ENCODE measurements around the gene PRKAG1. TPM values are rescaled to one million over a fixed set of nuclear protein-coding genes. Genes with fewer than 3 reads are reported as not detected.

Gene PRKAG1
- total and polyA plus RNA-seq, 2 donors from 2014 or later, result 57.1 to 58.4 TPM

DNA sequence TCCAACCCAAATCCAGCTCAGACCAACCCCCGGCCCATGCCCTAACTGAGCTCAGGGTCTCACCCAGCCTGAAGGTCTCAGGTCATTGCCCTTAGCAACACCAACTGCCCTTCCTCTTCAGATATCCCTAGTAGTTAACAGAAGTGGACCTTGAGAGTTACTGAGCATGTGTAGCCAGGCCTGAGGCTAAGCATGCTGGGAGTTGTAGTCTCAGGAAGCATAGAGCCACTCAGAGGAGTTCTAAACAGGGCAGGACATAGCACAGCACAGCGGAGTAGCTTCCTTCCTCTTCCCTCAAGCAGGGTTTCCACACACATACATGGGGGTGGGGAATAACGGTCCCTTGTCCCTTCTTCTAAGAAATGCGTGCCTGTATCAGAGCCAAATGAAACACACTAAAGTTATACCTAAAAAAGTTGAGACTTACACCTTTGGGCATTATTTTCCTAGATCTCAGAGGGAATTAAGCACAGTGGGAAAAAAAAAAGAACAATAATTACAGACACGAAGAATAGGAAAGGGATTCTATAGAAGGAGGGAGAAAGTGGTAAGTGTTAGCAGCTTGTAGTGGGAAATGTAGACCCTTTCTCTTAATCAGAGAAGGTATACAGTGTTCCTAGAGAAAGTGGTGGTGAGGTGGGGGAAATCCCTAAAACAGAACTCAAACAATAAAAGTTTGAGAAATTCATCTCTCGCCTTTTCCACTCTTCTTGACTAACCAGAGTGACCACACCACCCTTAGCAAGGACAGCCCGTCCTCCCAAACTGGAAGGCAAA is 37.6 kb upstream of the PRKAG1 start:
- no peak for FAIRE-seq
- Histone ChIP-seq H3K4me1 (ENCODE audit: control insufficient read depth in 2 of 3, insufficient read depth in 2 of 3, low read depth in 1 of 3, low read length in 3 of 3) (peaks cover 3 to 37% (median 28%) of the 10 kb centered on the region in 3 donors), H3K27ac (ENCODE audit: low read depth in 2 of 2, low read length in 2 of 2) (no peak overlapping the region), H3K36me3 (ENCODE audit: control insufficient read depth in 2 of 3, insufficient read depth in 3 of 3, low read length in 3 of 3) (peaks cover 0 to 26% (median 23%) of the 10 kb centered on the region in 3 donors), H3K9me3 (ENCODE audit: control insufficient read depth in 2 of 3, insufficient read depth in 1 of 3, low read length in 3 of 3) (no peaks in the 10 kb centered on the region), H3K4me3 (ENCODE audit: low read length in 3 of 3) (peak overlapping the region in 1 of 3 donors; percentile 96), H3K27me3 (ENCODE audit: control insufficient read depth, insufficient read depth, low read length) (no peaks in the 10 kb centered on the region), H3K9ac (ENCODE audit: low read length in 3 of 3) (peak overlapping the region in 1 of 3 donors; percentile 27)
- intact Hi-C loops (cut with DNase I), result no loop called here
- DNase-seq, result peak in 4 of 5 donors; percentile 43 to 77 (median 49)
- TF ChIP-seq, protein P1, sequence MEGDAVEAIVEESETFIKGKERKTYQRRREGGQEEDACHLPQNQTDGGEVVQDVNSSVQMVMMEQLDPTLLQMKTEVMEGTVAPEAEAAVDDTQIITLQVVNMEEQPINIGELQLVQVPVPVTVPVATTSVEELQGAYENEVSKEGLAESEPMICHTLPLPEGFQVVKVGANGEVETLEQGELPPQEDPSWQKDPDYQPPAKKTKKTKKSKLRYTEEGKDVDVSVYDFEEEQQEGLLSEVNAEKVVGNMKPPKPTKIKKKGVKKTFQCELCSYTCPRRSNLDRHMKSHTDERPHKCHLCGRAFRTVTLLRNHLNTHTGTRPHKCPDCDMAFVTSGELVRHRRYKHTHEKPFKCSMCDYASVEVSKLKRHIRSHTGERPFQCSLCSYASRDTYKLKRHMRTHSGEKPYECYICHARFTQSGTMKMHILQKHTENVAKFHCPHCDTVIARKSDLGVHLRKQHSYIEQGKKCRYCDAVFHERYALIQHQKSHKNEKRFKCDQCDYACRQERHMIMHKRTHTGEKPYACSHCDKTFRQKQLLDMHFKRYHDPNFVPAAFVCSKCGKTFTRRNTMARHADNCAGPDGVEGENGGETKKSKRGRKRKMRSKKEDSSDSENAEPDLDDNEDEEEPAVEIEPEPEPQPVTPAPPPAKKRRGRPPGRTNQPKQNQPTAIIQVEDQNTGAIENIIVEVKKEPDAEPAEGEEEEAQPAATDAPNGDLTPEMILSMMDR (IDR thresholded peaks at IDR 0.05; ENCODE audit: borderline replicate concordance, extremely low read depth, insufficient read depth), result no peak

GRCh38 chr12:49055092-49055491 is 36.5 kb upstream of the PRKAG1 start:
- FAIRE-seq (no peak), DNase-seq (no peak)
- no peak overlapping the region for H3K9ac ChIP-seq (ENCODE audit: low read length in 3 of 3)
- H3K4me3 ChIP-seq (ENCODE audit: low read length in 3 of 3), result no peak overlapping the region
- H3K27ac ChIP-seq (ENCODE audit: low read depth in 2 of 2, low read length in 2 of 2), result no peak overlapping the region
- TF ChIP-seq, protein P1 (IDR thresholded peaks at IDR 0.05; ENCODE audit: borderline replicate concordance, extremely low read depth, insufficient read depth), result no peak
- no peaks in the 10 kb centered on the region for H3K9me3 ChIP-seq (ENCODE audit: control insufficient read depth in 2 of 3, insufficient read depth in 1 of 3, low read length in 3 of 3)
- peaks cover 0 to 33% (median 30%) of the 10 kb centered on the region in 3 donors for H3K36me3 ChIP-seq (ENCODE audit: control insufficient read depth in 2 of 3, insufficient read depth in 3 of 3, low read length in 3 of 3)
- intact Hi-C loops (cut with DNase I), result no loop called here
- H3K27me3 ChIP-seq (ENCODE audit: control insufficient read depth, insufficient read depth, low read length), result no peaks in the 10 kb centered on the region
- H3K4me1 ChIP-seq (ENCODE audit: control insufficient read depth in 2 of 3, insufficient read depth in 2 of 3, low read depth in 1 of 3, low read length in 3 of 3), result peaks cover 3 to 36% (median 28%) of the 10 kb centered on the region in 3 donors

DNA sequence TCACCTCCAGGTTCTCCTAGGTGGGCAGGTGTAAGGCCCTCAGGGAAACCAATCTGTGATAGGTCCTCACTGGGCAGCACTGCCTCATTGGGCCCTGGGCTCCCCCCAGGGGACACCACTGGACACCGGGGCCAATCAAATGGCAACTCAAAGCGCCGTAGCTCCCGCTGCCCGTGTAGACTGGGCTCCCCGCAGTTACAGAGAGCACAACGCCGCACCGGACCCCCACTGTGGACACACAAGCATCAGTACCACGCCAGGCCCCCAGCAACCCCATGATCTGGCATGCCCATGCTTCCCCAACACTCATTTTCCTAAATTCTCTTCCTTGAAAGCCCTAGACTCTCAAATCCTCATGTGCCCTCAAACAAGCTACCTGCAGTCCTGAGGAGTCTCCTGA is 35.9 kb upstream of the PRKAG1 start:
- Histone ChIP-seq H3K4me1 (ENCODE audit: control insufficient read depth in 2 of 3, insufficient read depth in 2 of 3, low read depth in 1 of 3, low read length in 3 of 3) (peaks cover 3 to 36% (median 28%) of the 10 kb centered on the region in 3 donors), H3K36me3 (ENCODE audit: control insufficient read depth in 2 of 3, insufficient read depth in 3 of 3, low read length in 3 of 3) (peaks cover 0 to 39% (median 32%) of the 10 kb centered on the region in 3 donors), H3K27me3 (ENCODE audit: control insufficient read depth, insufficient read depth, low read length) (no peaks in the 10 kb centered on the region), H3K9ac (ENCODE audit: low read length in 3 of 3) (no peak overlapping the region), H3K4me3 (ENCODE audit: low read length in 3 of 3) (no peak overlapping the region), H3K27ac (ENCODE audit: low read depth in 2 of 2, low read length in 2 of 2) (no peak overlapping the region), H3K9me3 (ENCODE audit: control insufficient read depth in 2 of 3, insufficient read depth in 1 of 3, low read length in 3 of 3) (no peaks in the 10 kb centered on the region)
- no peak for FAIRE-seq
- TF ChIP-seq, protein P1 (IDR thresholded peaks at IDR 0.05; ENCODE audit: borderline replicate concordance, extremely low read depth, insufficient read depth), result no peak
- intact Hi-C loops (cut with DNase I), result no loop called here
- DNase-seq, result peak in 1 of 5 donors; percentile 73
